HepG2 (cell line): ENCODE results near the gene CHRM5. TPM values are rescaled to one million over a fixed set of nuclear protein-coding genes. Genes with fewer than 3 reads are reported as not detected.

Experiments used
- ARNT ChIP-seq: fragments of 450-650 bp; IDR thresholded peaks from 2 replicates; pipeline ENCODE4 v1.6.1; 2017
- FOXA3 ChIP-seq: IDR thresholded peaks from 2 replicates; pipeline ENCODE4 v1.6.1; 2016; ENCODE audit warnings: missing genetic modification reagents, missing compliant biosample characterization
- GATA4 ChIP-seq: sonication (generic); IDR thresholded peaks from 2 replicates; pipeline ENCODE4 v1.6.1; 2016; ENCODE audit warnings: antibody characterized with exemption, low read depth, borderline replicate concordance
- GFI1 ChIP-seq: sonication (generic); formaldehyde crosslinking; IDR thresholded peaks from 2 replicates; pipeline ENCODE4 v1.5.0; 2020; ENCODE audit warnings: missing genetic modification reagents, mild to moderate bottlenecking, borderline replicate concordance
- KAT7 ChIP-seq: IDR thresholded peaks from 2 replicates; pipeline ENCODE4 v1.6.1; 2018; ENCODE audit warnings: borderline replicate concordance, missing compliant biosample characterization
- KLF15 ChIP-seq: sonication (generic); formaldehyde crosslinking; IDR thresholded peaks from 2 replicates; pipeline ENCODE4 v1.8.1; 2023; ENCODE audit warnings: borderline replicate concordance, mild to moderate bottlenecking, inconsistent platforms, missing genetic modification reagents, mixed read lengths
- PRPF4 ChIP-seq: fragments of 200-400 bp; formaldehyde crosslinking; IDR thresholded peaks from 2 replicates; pipeline ENCODE4 v1.6.1; 2016; ENCODE audit warnings: low read length, low read depth; ENCODE audit not compliant: poor library complexity, severe bottlenecking
- RCOR2 ChIP-seq: IDR thresholded peaks from 2 replicates; pipeline ENCODE4 v1.6.1; 2016; ENCODE audit warnings: missing biosample characterization, missing genetic modification reagents
- RFX3 ChIP-seq: IDR thresholded peaks from 2 replicates; pipeline ENCODE4 v1.6.1; 2016; ENCODE audit warnings: missing biosample characterization, missing genetic modification reagents
- SMYD3 ChIP-seq: sonication (generic); formaldehyde crosslinking; IDR thresholded peaks from 2 replicates; pipeline ENCODE4 v1.8.1; 2023; ENCODE audit warnings: mild to moderate bottlenecking, missing genetic modification reagents
- ZMYM3 ChIP-seq: sonication (generic); formaldehyde crosslinking; IDR thresholded peaks from 2 replicates; pipeline ENCODE4 v1.5.1; 2020; ENCODE audit warnings: mild to moderate bottlenecking, missing genetic modification reagents
- ZNF205 ChIP-seq: IDR thresholded peaks from 2 replicates; pipeline ENCODE4 v1.6.1; 2018; ENCODE audit warnings: missing biosample characterization, missing genetic modification reagents
- ZNF317 ChIP-seq: sonication (generic); formaldehyde crosslinking; IDR thresholded peaks from 2 replicates; pipeline ENCODE4 v1.5.0; 2020; ENCODE audit warnings: mild to moderate bottlenecking, missing genetic modification reagents
- ZNF761 ChIP-seq: sonication (generic); formaldehyde crosslinking; conservative IDR thresholded peaks from 2 replicates; pipeline ENCODE4 v1.4.0; 2020; ENCODE audit warnings: mild to moderate bottlenecking, missing genetic modification reagents
- ZNF780A ChIP-seq: sonication (generic); formaldehyde crosslinking; IDR thresholded peaks from 2 replicates; pipeline ENCODE4 v1.8.0; 2022; ENCODE audit warnings: mild to moderate bottlenecking, missing genetic modification reagents, moderate library complexity
- polyA plus RNA-seq, 8 experiments: library from polyadenylated mRNA; depleted of rRNA in 3 of 8; stranded (reverse) in 7 of 8; unstranded in 1 of 8; fragments of >200 nt; fragmentation: Illumina TruSeq in 4 of 8; extraction: Trizol in 4 of 8; gene quantifications; 2 replicates each; pipeline versions ENCODE4 v1.2.1 to v1.2.3, GENCODE V29; 2011 to 2016; ENCODE audit warnings: low read depth in 4 of 8, missing spikeins in 1 of 8, mixed read lengths in 1 of 8; ENCODE audit not compliant: insufficient read depth in 1 of 8
- total RNA-seq, 5 experiments: library from RNA; depleted of rRNA; stranded (reverse); fragments of >200 nt; fragmentation: Illumina TruSeq; extraction: Trizol; gene quantifications; 2 replicates each; pipeline ENCODE4 v1.2.3, GENCODE V29; 2016; ENCODE audit warnings: low read depth in 1 of 5
- TF ChIP-seq, protein P1 (sequence below): sonication (generic); formaldehyde crosslinking; IDR thresholded peaks from 2 replicates; pipeline ENCODE4 v1.9.0; 2022; ENCODE audit warnings: missing genetic modification reagents, mild to moderate bottlenecking, borderline replicate concordance
- TF ChIP-seq, protein P2 (sequence below), 2 experiments: sonication (generic) in 1 of 2; formaldehyde crosslinking in 1 of 2; IDR thresholded peaks; 2 replicates each; pipeline versions ENCODE4 v1.6.1 to v1.9.0; 2014 to 2022; ENCODE audit warnings: antibody characterized with exemption in 1 of 2, borderline replicate concordance in 1 of 2, inconsistent platforms in 1 of 2, low read depth in 1 of 2, missing genetic modification reagents in 1 of 2
- TF ChIP-seq, protein P3 (sequence below): sonication (generic); formaldehyde crosslinking; conservative IDR thresholded peaks from 2 replicates; pipeline ENCODE4 v1.4.0; 2020; ENCODE audit warnings: mild to moderate bottlenecking, missing genetic modification reagents, moderate library complexity

CHRM5 gene
- total and polyA plus RNA-seq, 2 of the 13 experiments (the other 11 are each of a cell fraction or from before 2014, with no cell fraction given), result not detected

DNA sequence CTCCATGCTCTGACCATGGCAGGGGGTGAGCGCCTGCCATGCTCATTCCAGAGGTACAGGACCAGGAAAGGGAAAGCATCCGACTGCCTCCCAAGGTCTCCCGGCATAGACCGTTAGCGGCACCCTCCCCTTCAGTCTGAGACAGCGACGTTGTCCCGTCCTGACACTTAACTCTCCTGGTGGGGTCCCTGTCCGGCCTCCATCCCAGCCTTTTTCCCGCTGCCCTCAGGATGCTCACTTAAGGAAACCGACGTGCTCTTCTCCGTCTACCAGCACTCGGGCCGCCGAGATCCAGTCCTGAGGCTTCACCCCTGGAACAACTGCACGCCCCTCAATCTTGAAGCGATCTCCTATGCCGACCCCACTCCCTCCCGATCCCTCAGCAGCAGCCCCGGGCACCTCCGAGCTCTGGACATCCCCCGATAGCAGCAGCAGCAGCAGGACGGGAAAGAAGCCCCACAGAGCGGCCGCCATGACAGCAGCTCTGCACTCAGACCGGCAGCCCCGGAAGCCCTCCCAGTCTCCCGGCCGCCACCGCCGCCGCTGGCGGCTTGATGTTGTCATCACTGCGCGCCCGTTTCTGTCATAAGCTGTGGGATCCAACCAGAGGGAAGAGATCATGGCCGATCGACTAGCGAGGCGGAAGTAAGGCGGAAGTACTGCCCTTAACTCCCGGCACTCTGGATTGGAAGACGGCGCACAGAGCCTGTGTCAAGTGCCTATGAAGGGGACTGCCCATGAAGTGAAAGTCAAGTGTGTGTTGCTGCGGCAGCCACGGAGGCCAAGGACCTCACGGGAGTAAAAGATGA, 133.3 kb downstream of the CHRM5 start, which contains the start of the genes EMC7 and PGBD4 (continued):
- TF ChIP-seq ZNF761 (peak; percentile 76; the same call in 1 of the 2 replicates), ZNF780A (CRISPR knock-in tag) (no peak), RCOR2 (CRISPR knock-in tag) (no peak), ZNF205 (no peak), KAT7 (CRISPR knock-in tag) (0 out of 2 replicates have a peak, but pooled peaks have one; percentile 46), ARNT (no peak), RFX3 (CRISPR knock-in tag) (no peak), PRPF4 (no peak), SMYD3 (CRISPR knock-in tag) (no peak), ZNF317 (CRISPR knock-in tag) (peak; percentile 55; the same call in 1 of the 2 replicates), KLF15 (CRISPR knock-in tag) (no peak), GATA4 (0 out of 2 replicates have a peak, but pooled peaks have one; percentile 25), ZMYM3 (CRISPR knock-in tag) (no peak), FOXA3 (CRISPR knock-in tag) (peak; percentile 37; the same call in 1 of the 2 replicates), GFI1 (CRISPR knock-in tag) (no peak)
- TF ChIP-seq, protein P1, sequence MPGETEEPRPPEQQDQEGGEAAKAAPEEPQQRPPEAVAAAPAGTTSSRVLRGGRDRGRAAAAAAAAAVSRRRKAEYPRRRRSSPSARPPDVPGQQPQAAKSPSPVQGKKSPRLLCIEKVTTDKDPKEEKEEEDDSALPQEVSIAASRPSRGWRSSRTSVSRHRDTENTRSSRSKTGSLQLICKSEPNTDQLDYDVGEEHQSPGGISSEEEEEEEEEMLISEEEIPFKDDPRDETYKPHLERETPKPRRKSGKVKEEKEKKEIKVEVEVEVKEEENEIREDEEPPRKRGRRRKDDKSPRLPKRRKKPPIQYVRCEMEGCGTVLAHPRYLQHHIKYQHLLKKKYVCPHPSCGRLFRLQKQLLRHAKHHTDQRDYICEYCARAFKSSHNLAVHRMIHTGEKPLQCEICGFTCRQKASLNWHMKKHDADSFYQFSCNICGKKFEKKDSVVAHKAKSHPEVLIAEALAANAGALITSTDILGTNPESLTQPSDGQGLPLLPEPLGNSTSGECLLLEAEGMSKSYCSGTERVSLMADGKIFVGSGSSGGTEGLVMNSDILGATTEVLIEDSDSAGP (CRISPR knock-in tag), result peak; percentile 83; the same call in 1 of the 2 replicates
- TF ChIP-seq, protein P2, sequence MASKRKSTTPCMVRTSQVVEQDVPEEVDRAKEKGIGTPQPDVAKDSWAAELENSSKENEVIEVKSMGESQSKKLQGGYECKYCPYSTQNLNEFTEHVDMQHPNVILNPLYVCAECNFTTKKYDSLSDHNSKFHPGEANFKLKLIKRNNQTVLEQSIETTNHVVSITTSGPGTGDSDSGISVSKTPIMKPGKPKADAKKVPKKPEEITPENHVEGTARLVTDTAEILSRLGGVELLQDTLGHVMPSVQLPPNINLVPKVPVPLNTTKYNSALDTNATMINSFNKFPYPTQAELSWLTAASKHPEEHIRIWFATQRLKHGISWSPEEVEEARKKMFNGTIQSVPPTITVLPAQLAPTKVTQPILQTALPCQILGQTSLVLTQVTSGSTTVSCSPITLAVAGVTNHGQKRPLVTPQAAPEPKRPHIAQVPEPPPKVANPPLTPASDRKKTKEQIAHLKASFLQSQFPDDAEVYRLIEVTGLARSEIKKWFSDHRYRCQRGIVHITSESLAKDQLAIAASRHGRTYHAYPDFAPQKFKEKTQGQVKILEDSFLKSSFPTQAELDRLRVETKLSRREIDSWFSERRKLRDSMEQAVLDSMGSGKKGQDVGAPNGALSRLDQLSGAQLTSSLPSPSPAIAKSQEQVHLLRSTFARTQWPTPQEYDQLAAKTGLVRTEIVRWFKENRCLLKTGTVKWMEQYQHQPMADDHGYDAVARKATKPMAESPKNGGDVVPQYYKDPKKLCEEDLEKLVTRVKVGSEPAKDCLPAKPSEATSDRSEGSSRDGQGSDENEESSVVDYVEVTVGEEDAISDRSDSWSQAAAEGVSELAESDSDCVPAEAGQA (IDR thresholded peaks at IDR 0.05; ENCODE audit: low read depth), result peak; percentile 96
- TF ChIP-seq, protein P2 (CRISPR knock-in tag; IDR thresholded peaks at IDR 0.05; ENCODE audit: borderline replicate concordance), result no peak
- TF ChIP-seq, protein P3, sequence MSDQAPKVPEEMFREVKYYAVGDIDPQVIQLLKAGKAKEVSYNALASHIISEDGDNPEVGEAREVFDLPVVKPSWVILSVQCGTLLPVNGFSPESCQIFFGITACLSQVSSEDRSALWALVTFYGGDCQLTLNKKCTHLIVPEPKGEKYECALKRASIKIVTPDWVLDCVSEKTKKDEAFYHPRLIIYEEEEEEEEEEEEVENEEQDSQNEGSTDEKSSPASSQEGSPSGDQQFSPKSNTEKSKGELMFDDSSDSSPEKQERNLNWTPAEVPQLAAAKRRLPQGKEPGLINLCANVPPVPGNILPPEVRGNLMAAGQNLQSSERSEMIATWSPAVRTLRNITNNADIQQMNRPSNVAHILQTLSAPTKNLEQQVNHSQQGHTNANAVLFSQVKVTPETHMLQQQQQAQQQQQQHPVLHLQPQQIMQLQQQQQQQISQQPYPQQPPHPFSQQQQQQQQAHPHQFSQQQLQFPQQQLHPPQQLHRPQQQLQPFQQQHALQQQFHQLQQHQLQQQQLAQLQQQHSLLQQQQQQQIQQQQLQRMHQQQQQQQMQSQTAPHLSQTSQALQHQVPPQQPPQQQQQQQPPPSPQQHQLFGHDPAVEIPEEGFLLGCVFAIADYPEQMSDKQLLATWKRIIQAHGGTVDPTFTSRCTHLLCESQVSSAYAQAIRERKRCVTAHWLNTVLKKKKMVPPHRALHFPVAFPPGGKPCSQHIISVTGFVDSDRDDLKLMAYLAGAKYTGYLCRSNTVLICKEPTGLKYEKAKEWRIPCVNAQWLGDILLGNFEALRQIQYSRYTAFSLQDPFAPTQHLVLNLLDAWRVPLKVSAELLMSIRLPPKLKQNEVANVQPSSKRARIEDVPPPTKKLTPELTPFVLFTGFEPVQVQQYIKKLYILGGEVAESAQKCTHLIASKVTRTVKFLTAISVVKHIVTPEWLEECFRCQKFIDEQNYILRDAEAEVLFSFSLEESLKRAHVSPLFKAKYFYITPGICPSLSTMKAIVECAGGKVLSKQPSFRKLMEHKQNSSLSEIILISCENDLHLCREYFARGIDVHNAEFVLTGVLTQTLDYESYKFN (CRISPR knock-in tag), result peak; percentile 49; the same call in 1 of the 2 replicates
